ENCODE measurements around the gene METAP1D. TPM values are rescaled to one million over a fixed set of nuclear protein-coding genes. Genes with fewer than 3 reads are reported as not detected.

Gene METAP1D
- total RNA-seq, 3 donors from 2014 or later = 6.2 to 12.5 (median 7.8) TPM

- Histone ChIP-seq H3K27me3 (peaks cover 0 to 3% of the 10 kb centered on the region in 2 donors), H3K9me3 (no peaks in the 10 kb centered on the region), H3K36me3 (no peaks in the 10 kb centered on the region), H3K4me3 (no peak overlapping the region), H3K27ac (no peak overlapping the region), H3K4me1 (no peaks in the 10 kb centered on the region)
- TF ChIP-seq POLR2A (IDR thresholded peaks at IDR 0.05) (no peak), POLR2AphosphoS5 (IDR thresholded peaks at IDR 0.05) (no peak)
- TF ChIP-seq, protein P1, sequence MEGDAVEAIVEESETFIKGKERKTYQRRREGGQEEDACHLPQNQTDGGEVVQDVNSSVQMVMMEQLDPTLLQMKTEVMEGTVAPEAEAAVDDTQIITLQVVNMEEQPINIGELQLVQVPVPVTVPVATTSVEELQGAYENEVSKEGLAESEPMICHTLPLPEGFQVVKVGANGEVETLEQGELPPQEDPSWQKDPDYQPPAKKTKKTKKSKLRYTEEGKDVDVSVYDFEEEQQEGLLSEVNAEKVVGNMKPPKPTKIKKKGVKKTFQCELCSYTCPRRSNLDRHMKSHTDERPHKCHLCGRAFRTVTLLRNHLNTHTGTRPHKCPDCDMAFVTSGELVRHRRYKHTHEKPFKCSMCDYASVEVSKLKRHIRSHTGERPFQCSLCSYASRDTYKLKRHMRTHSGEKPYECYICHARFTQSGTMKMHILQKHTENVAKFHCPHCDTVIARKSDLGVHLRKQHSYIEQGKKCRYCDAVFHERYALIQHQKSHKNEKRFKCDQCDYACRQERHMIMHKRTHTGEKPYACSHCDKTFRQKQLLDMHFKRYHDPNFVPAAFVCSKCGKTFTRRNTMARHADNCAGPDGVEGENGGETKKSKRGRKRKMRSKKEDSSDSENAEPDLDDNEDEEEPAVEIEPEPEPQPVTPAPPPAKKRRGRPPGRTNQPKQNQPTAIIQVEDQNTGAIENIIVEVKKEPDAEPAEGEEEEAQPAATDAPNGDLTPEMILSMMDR (IDR thresholded peaks at IDR 0.05) = no peak
- intact Hi-C loops (cut with DNase I; ENCODE audit: low total_unique reads) = no loop called here
- DNase-seq (ENCODE audit: low spot score in 2 of 2) = no peak
These were observed 116.4 kb downstream of the METAP1D start for GRCh38 chr2:172116107-172116506.

- Histone ChIP-seq H3K27me3 (no peaks in the 10 kb centered on the region), H3K4me1 (no peaks in the 10 kb centered on the region), H3K36me3 (no peaks in the 10 kb centered on the region), H3K9me3 (no peaks in the 10 kb centered on the region), H3K27ac (no peak overlapping the region), H3K4me3 (no peak overlapping the region)
- TF ChIP-seq POLR2A (IDR thresholded peaks at IDR 0.05) (no peak), POLR2AphosphoS5 (IDR thresholded peaks at IDR 0.05) (no peak)
- TF ChIP-seq, protein P1 (IDR thresholded peaks at IDR 0.05) = no peak
- intact Hi-C loops (cut with DNase I; ENCODE audit: low total_unique reads) = no loop called here
- no peak for DNase-seq (ENCODE audit: low spot score in 2 of 2)
These were observed 119.3 kb downstream of the METAP1D start for GRCh38 chr2:172119089-172119488.

DNA sequence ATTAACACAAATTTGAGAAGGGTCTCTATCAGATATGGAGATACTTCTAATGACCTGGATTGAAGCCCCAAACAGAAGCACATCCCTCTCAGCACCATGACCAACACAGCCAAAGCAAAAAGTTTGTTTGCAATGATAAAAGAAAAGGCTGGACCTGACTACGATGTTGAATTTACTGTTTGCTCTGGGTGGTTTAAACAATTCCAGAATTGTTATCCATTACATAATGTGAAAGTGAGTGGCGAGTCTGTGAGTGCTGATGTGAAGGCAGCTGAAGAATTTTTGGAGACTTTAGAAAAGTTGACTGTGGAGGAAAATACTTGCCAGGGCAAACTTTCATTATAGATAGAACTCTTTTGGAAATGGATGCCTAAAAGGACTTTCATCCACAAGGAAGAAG lies 120.4 kb downstream of the METAP1D start:
- Histone ChIP-seq H3K27me3 (no peaks in the 10 kb centered on the region), H3K4me3 (no peak overlapping the region), H3K36me3 (no peaks in the 10 kb centered on the region), H3K9me3 (no peaks in the 10 kb centered on the region), H3K27ac (no peak overlapping the region), H3K4me1 (no peaks in the 10 kb centered on the region)
- TF ChIP-seq, protein P1 (IDR thresholded peaks at IDR 0.05) = no peak
- TF ChIP-seq POLR2A (IDR thresholded peaks at IDR 0.05) (no peak), POLR2AphosphoS5 (IDR thresholded peaks at IDR 0.05) (no peak)
- intact Hi-C loops (cut with DNase I; ENCODE audit: low total_unique reads) = no loop called here
- no peak for DNase-seq (ENCODE audit: low spot score in 2 of 2)

DNA sequence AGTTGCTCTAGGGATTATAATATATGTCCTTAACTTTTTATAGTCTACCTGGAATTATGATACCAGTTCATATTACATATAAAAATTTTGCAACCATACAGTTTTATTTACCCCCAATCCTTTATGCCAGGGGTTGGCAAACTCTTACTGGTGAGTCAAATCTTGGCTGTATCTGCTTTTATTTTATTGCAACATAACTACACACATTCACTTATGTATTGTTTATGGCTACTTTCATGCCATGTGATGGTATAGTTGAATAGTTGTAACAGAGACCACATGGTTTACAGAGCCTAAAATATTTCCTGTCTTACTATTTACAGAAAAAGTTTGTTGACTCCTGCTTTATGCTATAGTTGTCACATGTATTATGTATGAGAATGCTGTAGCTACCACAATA lies 128.7 kb downstream of the METAP1D start:
- Histone ChIP-seq H3K4me3 (no peak overlapping the region), H3K4me1 (no peaks in the 10 kb centered on the region), H3K27me3 (no peaks in the 10 kb centered on the region), H3K27ac (no peak overlapping the region), H3K36me3 (no peaks in the 10 kb centered on the region), H3K9me3 (no peaks in the 10 kb centered on the region)
- no peak for DNase-seq (ENCODE audit: low spot score in 2 of 2)
- no peak for TF ChIP-seq POLR2A (IDR thresholded peaks at IDR 0.05)
- intact Hi-C loops (cut with DNase I; ENCODE audit: low total_unique reads) = no loop called here

DNA sequence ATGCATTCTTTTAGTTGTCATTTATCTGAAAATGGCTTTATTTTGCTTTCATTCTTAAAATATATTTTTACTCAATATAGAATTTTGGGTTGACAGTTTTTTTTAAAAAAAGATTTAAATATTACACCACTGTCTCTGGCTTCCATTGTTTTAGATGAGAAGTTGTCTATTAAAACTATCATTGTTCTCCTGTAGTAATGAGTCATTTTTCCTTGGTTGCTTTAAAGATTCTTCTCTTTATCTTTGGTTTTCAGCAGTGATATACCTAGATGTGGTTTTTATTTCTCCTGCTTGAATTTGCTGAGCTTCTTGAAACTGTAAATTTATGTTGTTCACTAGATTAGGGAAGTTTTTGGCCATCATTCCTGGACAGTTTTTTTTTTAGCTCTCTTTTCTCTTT lies 129.7 kb downstream of the METAP1D start:
- H3K4me1 ChIP-seq = no peaks in the 10 kb centered on the region
- no peak overlapping the region for H3K27ac ChIP-seq
- TF ChIP-seq POLR2AphosphoS5 (IDR thresholded peaks at IDR 0.05) = no peak
- TF ChIP-seq, protein P1 (IDR thresholded peaks at IDR 0.05) = no peak
- no peak for TF ChIP-seq POLR2A (IDR thresholded peaks at IDR 0.05)
- H3K27me3 ChIP-seq = no peaks in the 10 kb centered on the region
- no peak for DNase-seq (ENCODE audit: low spot score in 2 of 2)
- H3K4me3 ChIP-seq = no peak overlapping the region
- H3K9me3 ChIP-seq = no peaks in the 10 kb centered on the region
- intact Hi-C loops (cut with DNase I; ENCODE audit: low total_unique reads) = no loop called here
- no peaks in the 10 kb centered on the region for H3K36me3 ChIP-seq

Other genes with a start within 250 kb of the METAP1D start
- gene SLC25A12, start 105.7 kb upstream of the METAP1D start, total RNA-seq = 10 to 100 TPM; 15.5 to 54.7 (median 39.2) TPM
- 10 to 100 TPM; 24.0 to 53.4 (median 35.4) TPM for gene HAT1, start 77.5 kb upstream of the METAP1D start, total RNA-seq
- gene DLX1, start 85.6 kb downstream of the METAP1D start, total RNA-seq = under 1 TPM in 1 of 3 donors, not detected in 2; 0.29 TPM
- under 1 TPM in 1 of 3 donors, not detected in 2; 0.44 TPM for gene DLX2, start 102.9 kb downstream of the METAP1D start, total RNA-seq

All from breast epithelium (tissue), 4 donors.